PFSK-1 (cell line): ENCODE results near the gene HSF2BP.

Experiments
- FOXP2 ChIP-seq: optimal IDR thresholded peaks from 2 replicates; pipeline ENCODE3; 2011; ENCODE audit warnings: borderline replicate concordance, control low read depth, inconsistent platforms; ENCODE audit not compliant: insufficient read depth; ENCODE audit errors: extremely low read length, extremely low read depth
- POLR2AphosphoS5 ChIP-seq: IDR thresholded peaks from 2 replicates; pipeline ENCODE4 v1.6.1; 2012; ENCODE audit warnings: low read depth, mild to moderate bottlenecking, control low read depth, low read length, moderate library complexity
- REST ChIP-seq, 2 experiments: IDR thresholded peaks; 2 replicates each; pipeline versions ENCODE4 v1.6.1 to v1.8.0; 2011 to 2012; ENCODE audit warnings: low read depth in 2 of 2, low read length in 2 of 2, control low read depth in 1 of 2, inconsistent platforms in 1 of 2, mild to moderate bottlenecking in 1 of 2, moderate library complexity in 1 of 2; ENCODE audit not compliant: insufficient read depth in 1 of 2
- SIN3A ChIP-seq: IDR thresholded peaks from 2 replicates; pipeline ENCODE4 v1.6.1; 2012; ENCODE audit warnings: mild to moderate bottlenecking, low read length, moderate library complexity, borderline replicate concordance; ENCODE audit not compliant: insufficient read depth
- TAF1 ChIP-seq: IDR thresholded peaks from 2 replicates; pipeline ENCODE4 v1.6.1; 2012; ENCODE audit warnings: low read length, control low read depth, borderline replicate concordance; ENCODE audit not compliant: insufficient read depth

GRCh38 chr21:43691801-43692200, 32.5 kb upstream of the HSF2BP start:
- TF ChIP-seq TAF1 (no peak), POLR2AphosphoS5 (no peak), SIN3A (no peak), REST (IDR thresholded peaks at IDR 0.05; ENCODE audit: insufficient read depth in 1 of 2, low read depth in 2 of 2, low read length in 2 of 2) (no peak), FOXP2 (no peak)
